ENCODE measurements around the gene MGAT4B.

DNA sequence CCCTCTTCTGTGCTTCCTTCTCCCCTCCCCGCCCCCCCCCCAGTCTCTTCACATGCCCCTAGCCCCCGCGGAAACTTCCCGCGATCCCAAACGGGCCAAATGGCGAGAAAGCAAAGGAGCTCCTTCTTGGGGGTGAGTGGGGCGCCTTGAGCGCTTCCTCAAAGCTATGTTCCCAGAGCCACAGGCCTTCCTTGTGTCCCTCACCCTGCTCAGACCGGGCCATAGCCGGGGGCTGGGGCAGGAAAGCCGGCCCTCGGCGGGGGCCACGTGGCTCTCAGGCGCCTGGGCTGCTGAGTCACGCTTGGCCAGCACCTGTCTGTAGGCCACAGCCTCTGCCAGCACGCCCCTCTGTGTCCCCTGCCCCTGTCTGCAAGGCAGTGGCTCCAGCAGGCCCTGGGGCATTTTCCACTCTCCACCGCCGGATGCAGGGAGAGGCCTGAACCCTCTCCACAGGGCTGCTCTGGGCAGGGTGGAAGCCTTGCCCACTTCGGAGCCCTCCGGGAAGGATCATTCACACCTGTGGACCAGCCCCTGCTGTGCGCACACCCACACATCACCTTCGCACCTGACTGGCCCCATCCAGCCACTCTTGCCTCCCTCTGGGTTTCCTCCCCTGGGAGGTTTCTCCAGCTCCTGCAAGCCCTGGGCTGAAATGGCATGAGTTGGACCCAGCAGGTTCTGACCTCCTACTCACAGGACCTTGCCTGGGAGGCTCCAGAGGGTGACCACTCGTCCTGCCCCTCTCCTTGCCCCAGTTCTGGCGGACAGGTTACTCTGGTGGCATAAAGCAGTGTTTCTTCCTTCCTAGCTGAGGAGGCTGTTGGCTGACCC, 12.8 kb upstream of the MGAT4B start:
- TF ChIP-seq, protein P1, sequence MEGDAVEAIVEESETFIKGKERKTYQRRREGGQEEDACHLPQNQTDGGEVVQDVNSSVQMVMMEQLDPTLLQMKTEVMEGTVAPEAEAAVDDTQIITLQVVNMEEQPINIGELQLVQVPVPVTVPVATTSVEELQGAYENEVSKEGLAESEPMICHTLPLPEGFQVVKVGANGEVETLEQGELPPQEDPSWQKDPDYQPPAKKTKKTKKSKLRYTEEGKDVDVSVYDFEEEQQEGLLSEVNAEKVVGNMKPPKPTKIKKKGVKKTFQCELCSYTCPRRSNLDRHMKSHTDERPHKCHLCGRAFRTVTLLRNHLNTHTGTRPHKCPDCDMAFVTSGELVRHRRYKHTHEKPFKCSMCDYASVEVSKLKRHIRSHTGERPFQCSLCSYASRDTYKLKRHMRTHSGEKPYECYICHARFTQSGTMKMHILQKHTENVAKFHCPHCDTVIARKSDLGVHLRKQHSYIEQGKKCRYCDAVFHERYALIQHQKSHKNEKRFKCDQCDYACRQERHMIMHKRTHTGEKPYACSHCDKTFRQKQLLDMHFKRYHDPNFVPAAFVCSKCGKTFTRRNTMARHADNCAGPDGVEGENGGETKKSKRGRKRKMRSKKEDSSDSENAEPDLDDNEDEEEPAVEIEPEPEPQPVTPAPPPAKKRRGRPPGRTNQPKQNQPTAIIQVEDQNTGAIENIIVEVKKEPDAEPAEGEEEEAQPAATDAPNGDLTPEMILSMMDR (IDR thresholded peaks at IDR 0.05), result no peak
- no peak for TF ChIP-seq POLR2A (IDR thresholded peaks at IDR 0.05)

All from Peyer's patch (tissue), 4 donors.